ENCODE data around the gene CNST. TPM values are rescaled to one million over a fixed set of nuclear protein-coding genes. Genes with fewer than 3 reads are reported as not detected.
A peak's percentile ranks its signal among the peaks of the same experiment; 100 is the strongest.

The CNST gene
- total RNA-seq, 1 experiment from 2014 or later = 21.7 TPM

GRCh38 chr1:246526380-246526779, 39.9 kb upstream of the CNST start:
- Mint-ChIP-seq H3K27ac (ENCODE audit: unreplicated experiment) (no peak overlapping the region), H3K27me3 (ENCODE audit: unreplicated experiment) (no peaks in the 10 kb centered on the region), H3K4me3 (ENCODE audit: low read depth, unreplicated experiment) (no peak overlapping the region), H3K4me1 (ENCODE audit: low read depth, unreplicated experiment) (peaks cover 27% of the 10 kb centered on the region), H3K9me3 (ENCODE audit: low read depth, unreplicated experiment) (no peaks in the 10 kb centered on the region), H3K36me3 (ENCODE audit: insufficient read depth, unreplicated experiment) (no peaks in the 10 kb centered on the region)
- no peak for DNase-seq
- CTCF ChIA-PET = no interaction called here
- intact Hi-C loops (cut with micrococcal nuclease; ENCODE audit: unreplicated experiment) = no loop called here
- TF ChIP-seq CTCF (IDR thresholded peaks at IDR 0.05; ENCODE audit: unreplicated experiment) = no peak
- BruUV-seq (replicated peaks) = no TSS peak

DNA sequence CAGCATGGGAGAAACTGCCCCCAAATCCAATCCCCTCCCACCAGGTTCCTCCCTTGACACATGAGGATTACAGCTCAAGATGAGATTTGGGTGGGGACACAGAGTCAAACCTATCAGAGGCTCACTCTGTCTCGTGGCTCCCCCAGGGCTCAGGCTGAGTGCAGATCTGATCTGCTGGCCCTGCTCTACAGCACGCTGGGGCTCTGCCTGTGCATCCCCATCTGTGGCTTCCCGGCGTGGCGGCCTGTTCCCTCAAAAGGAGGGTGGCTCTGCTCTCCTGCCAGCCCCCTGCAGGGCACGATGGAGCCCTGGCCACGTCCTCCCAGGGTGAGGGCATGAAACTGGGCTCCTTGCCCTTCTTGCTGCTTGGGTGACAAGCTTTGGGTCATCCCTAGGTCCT, 39.3 kb upstream of the CNST start:
- Mint-ChIP-seq H3K4me3 (ENCODE audit: low read depth, unreplicated experiment) (no peak overlapping the region), H3K4me1 (ENCODE audit: low read depth, unreplicated experiment) (peaks cover 27% of the 10 kb centered on the region), H3K27ac (ENCODE audit: unreplicated experiment) (peak overlapping the region; percentile 82), H3K9me3 (ENCODE audit: low read depth, unreplicated experiment) (no peaks in the 10 kb centered on the region), H3K27me3 (ENCODE audit: unreplicated experiment) (no peaks in the 10 kb centered on the region), H3K36me3 (ENCODE audit: insufficient read depth, unreplicated experiment) (no peaks in the 10 kb centered on the region)
- CTCF ChIA-PET = interaction anchor here (0.6 kb wide), 1 partner anchor 30 kb away, joined by 3 read pairs; no protein-coding TSS in a partner anchor
- intact Hi-C loops (cut with micrococcal nuclease; ENCODE audit: unreplicated experiment) = no loop called here
- BruUV-seq (replicated peaks) = no TSS peak
- no peak for TF ChIP-seq CTCF (IDR thresholded peaks at IDR 0.05; ENCODE audit: unreplicated experiment)
- DNase-seq = no peak

GRCh38 chr1:246527402-246528088, 38.7 kb upstream of the CNST start:
- CTCF ChIA-PET = interaction anchor here (0.6 to 0.7 kb wide), 2 partner anchors 30 to 71 kb away, joined by 3 read pairs; no protein-coding TSS in a partner anchor
- no peak for TF ChIP-seq CTCF (IDR thresholded peaks at IDR 0.05; ENCODE audit: unreplicated experiment)
- DNase-seq = no peak
- BruUV-seq (replicated peaks) = no TSS peak
- Mint-ChIP-seq H3K27me3 (ENCODE audit: unreplicated experiment) (no peaks in the 10 kb centered on the region), H3K36me3 (ENCODE audit: insufficient read depth, unreplicated experiment) (no peaks in the 10 kb centered on the region), H3K9me3 (ENCODE audit: low read depth, unreplicated experiment) (no peaks in the 10 kb centered on the region), H3K27ac (ENCODE audit: unreplicated experiment) (peak overlapping the region; percentile 82), H3K4me3 (ENCODE audit: low read depth, unreplicated experiment) (no peak overlapping the region), H3K4me1 (ENCODE audit: low read depth, unreplicated experiment) (peaks cover 27% of the 10 kb centered on the region)
- intact Hi-C loops (cut with micrococcal nuclease; ENCODE audit: unreplicated experiment) = no loop called here

GRCh38 chr1:246528933-246529731, 37.1 kb upstream of the CNST start:
- no peak overlapping the region for H3K27ac Mint-ChIP-seq (ENCODE audit: unreplicated experiment)
- H3K9me3 Mint-ChIP-seq (ENCODE audit: low read depth, unreplicated experiment) = no peaks in the 10 kb centered on the region
- H3K27me3 Mint-ChIP-seq (ENCODE audit: unreplicated experiment) = peaks cover 2% of the 10 kb centered on the region
- no peak for TF ChIP-seq CTCF (IDR thresholded peaks at IDR 0.05; ENCODE audit: unreplicated experiment)
- H3K4me3 Mint-ChIP-seq (ENCODE audit: low read depth, unreplicated experiment) = no peak overlapping the region
- intact Hi-C loops (cut with micrococcal nuclease; ENCODE audit: unreplicated experiment) = no loop called here
- DNase-seq = no peak
- no peaks in the 10 kb centered on the region for H3K36me3 Mint-ChIP-seq (ENCODE audit: insufficient read depth, unreplicated experiment)
- CTCF ChIA-PET = no interaction called here
- H3K4me1 Mint-ChIP-seq (ENCODE audit: low read depth, unreplicated experiment) = peaks cover 27% of the 10 kb centered on the region
- BruUV-seq (replicated peaks) = no TSS peak

Measured in Calu3 (cell line).